H1 (cell line): ENCODE measurements around the gene SPHK1. TPM values are rescaled to one million over a fixed set of nuclear protein-coding genes. Genes with fewer than 3 reads are reported as not detected.

Experiments used
- CTCF ChIA-PET: fragments of 300-600 bp; sonication (Branson Sonifier 250); formaldehyde crosslinking; loops from one replicate; lab custom pipeline; 2021; ENCODE audit not compliant: partially characterized antibody; lab: Charles Lee
- POLR2A ChIA-PET: fragments of 300-600 bp; sonication (Branson Sonifier 250); formaldehyde crosslinking; loops from one replicate; lab custom pipeline; 2021; ENCODE audit warnings: inconsistent platforms; ENCODE audit not compliant: partially characterized antibody; lab: Charles Lee
- DNase-seq, 2 experiments: peaks; one replicate each; pipeline versions ENCODE4 v3.0.0 to v3.0.0-alpha.2; 2010 to 2022; ENCODE audit warnings: low spot score in 2 of 2, low read depth in 1 of 2, mixed read lengths in 1 of 2
- FAIRE-seq: peaks from 2 replicates; lab custom pipeline; 2011; peaks lifted over from hg19 to GRCh38; lab: Jason Lieb, UNC
- H2AFZ ChIP-seq: 2 replicates; pipeline ENCODE4 v1.8.1; 2012; ENCODE audit warnings: low read length, inconsistent platforms
- H2AK5ac ChIP-seq: 2 replicates; pipeline ENCODE4 v1.6.1; 2013; ENCODE audit warnings: low read depth, low read length
- H2BK120ac ChIP-seq: replicated peaks from 2 replicates; pipeline ENCODE3; 2013; ENCODE audit warnings: low read depth, low read length, inconsistent platforms
- H2BK12ac ChIP-seq: 2 replicates; pipeline ENCODE4 v1.6.1; 2013; ENCODE audit warnings: low read depth, low read length
- H2BK15ac ChIP-seq: 2 replicates; pipeline ENCODE4 v1.6.1; 2013; ENCODE audit warnings: low read length
- H2BK20ac ChIP-seq: 2 replicates; pipeline ENCODE4 v1.6.1; 2013; ENCODE audit warnings: low read length
- H2BK5ac ChIP-seq: 2 replicates; pipeline ENCODE4 v1.6.1; 2013; ENCODE audit warnings: low read depth, low read length
- H3K14ac ChIP-seq: 2 replicates; pipeline ENCODE4 v1.6.1; 2013; ENCODE audit warnings: inconsistent platforms; ENCODE audit not compliant: insufficient read length
- H3K18ac ChIP-seq: 2 replicates; pipeline ENCODE4 v1.6.1; 2013; ENCODE audit warnings: low read length; ENCODE audit errors: extremely low read depth
- H3K23ac ChIP-seq: 2 replicates; pipeline ENCODE4 v1.6.1; 2013; ENCODE audit warnings: inconsistent platforms; ENCODE audit not compliant: insufficient read length
- H3K23me2 ChIP-seq: 2 replicates; pipeline ENCODE4 v1.6.1; 2013; ENCODE audit warnings: low read depth, low read length
- H3K27ac ChIP-seq: 2 replicates; pipeline ENCODE4 v1.6.1; 2011; ENCODE audit warnings: low read depth, low read length, inconsistent platforms
- H3K27me3 ChIP-seq, 4 experiments: replicated peaks in 1 of 4; 1 replicate in 1 of 4; 2 replicates in 3 of 4; pipeline versions ENCODE4 v1.6.1 to v1.8.1; 2011 to 2013; ENCODE audit warnings: low read length in 3 of 4, mild to moderate bottlenecking in 3 of 4, inconsistent platforms in 2 of 4, mixed read lengths in 2 of 4, moderate library complexity in 1 of 4; ENCODE audit not compliant: control insufficient read depth in 3 of 4, insufficient read depth in 3 of 4; ENCODE audit errors: extremely low read depth in 1 of 4
- H3K36me3 ChIP-seq, 4 experiments: 2 replicates each; pipeline versions ENCODE4 v1.6.1 to v1.8.1; 2011 to 2013; ENCODE audit warnings: mild to moderate bottlenecking in 4 of 4, low read length in 3 of 4, moderate library complexity in 2 of 4, control low read depth in 1 of 4, inconsistent platforms in 1 of 4; ENCODE audit not compliant: insufficient read depth in 4 of 4, control insufficient read depth in 2 of 4
- H3K4ac ChIP-seq: replicated peaks from 2 replicates; pipeline ENCODE3; 2013; ENCODE audit warnings: low read length, low read depth, mixed read lengths, inconsistent platforms; ENCODE audit not compliant: insufficient read length
- H3K4me1 ChIP-seq, 4 experiments: replicated peaks in 1 of 4; 1 replicate in 1 of 4; 2 replicates in 3 of 4; pipeline versions ENCODE4 v1.6.1 to v1.8.1; 2011 to 2013; ENCODE audit warnings: low read length in 3 of 4, inconsistent platforms in 2 of 4, mixed read lengths in 1 of 4; ENCODE audit not compliant: insufficient read depth in 4 of 4, control insufficient read depth in 3 of 4
- H3K4me2 ChIP-seq, 2 experiments: 2 replicates each; pipeline versions ENCODE4 v1.6.1 to v1.8.1; 2011 to 2013; ENCODE audit warnings: low read depth in 2 of 2, low read length in 2 of 2, control low read depth in 1 of 2, inconsistent platforms in 1 of 2, mild to moderate bottlenecking in 1 of 2; ENCODE audit not compliant: insufficient read depth in 1 of 2
- H3K4me3 ChIP-seq, 4 experiments: fragments of 200-600, 300-600 bp in 1 of 4; sonication (generic), shearing (Covaris generic), sonication (Bioruptor Twin) in 1 of 4; 2 replicates each; pipeline versions ENCODE4 v1.5.1 to v1.8.1; 2011 to 2016; ENCODE audit warnings: low read length in 4 of 4, low read depth in 3 of 4, control low read depth in 2 of 4, inconsistent platforms in 2 of 4, mild to moderate bottlenecking in 2 of 4, mixed read lengths in 1 of 4, moderate library complexity in 1 of 4; ENCODE audit not compliant: insufficient read depth in 2 of 4; ENCODE audit errors: extremely low read depth in 1 of 4
- H3K56ac ChIP-seq: replicated peaks from 2 replicates; pipeline ENCODE3; 2013; ENCODE audit warnings: low read depth, mild to moderate bottlenecking, mixed read lengths, low read length, inconsistent platforms; ENCODE audit not compliant: insufficient read length
- H3K79me1 ChIP-seq: 2 replicates; pipeline ENCODE4 v1.6.1; 2013; ENCODE audit warnings: low read depth, low read length, control low read depth
- H3K79me2 ChIP-seq, 2 experiments: 2 replicates each; pipeline versions ENCODE4 v1.6.1 to v1.8.1; 2012 to 2013; ENCODE audit warnings: low read length in 2 of 2, mild to moderate bottlenecking in 2 of 2, inconsistent platforms in 1 of 2; ENCODE audit not compliant: insufficient read depth in 2 of 2, control insufficient read depth in 1 of 2
- H3K9ac ChIP-seq, 4 experiments: replicated peaks in 1 of 4; 1 replicate in 1 of 4; 2 replicates in 3 of 4; pipeline versions ENCODE4 v1.6.1 to v1.8.1; 2011 to 2013; ENCODE audit warnings: low read depth in 3 of 4, low read length in 3 of 4, control low read depth in 2 of 4, mild to moderate bottlenecking in 2 of 4, moderate library complexity in 2 of 4, inconsistent platforms in 1 of 4; ENCODE audit errors: extremely low read depth in 1 of 4
- H3K9me3 ChIP-seq, 2 experiments: 2 replicates each; pipeline versions ENCODE4 v1.6.1 to v1.8.1; 2012 to 2013; ENCODE audit warnings: mild to moderate bottlenecking in 2 of 2, moderate library complexity in 2 of 2, control low read depth in 1 of 2, inconsistent platforms in 1 of 2, low read depth in 1 of 2, low read length in 1 of 2, mixed read lengths in 1 of 2; ENCODE audit not compliant: insufficient read depth in 2 of 2
- H4K20me1 ChIP-seq, 2 experiments: replicated peaks in 1 of 2; 2 replicates each; pipeline versions ENCODE3 to v1.8.1; 2011 to 2013; ENCODE audit warnings: inconsistent platforms in 2 of 2, low read length in 2 of 2, mild to moderate bottlenecking in 1 of 2; ENCODE audit not compliant: insufficient read depth in 2 of 2, control insufficient read depth in 1 of 2
- H4K5ac ChIP-seq: 2 replicates; pipeline ENCODE4 v1.6.1; 2013; ENCODE audit warnings: low read length, low read depth, mixed read lengths, inconsistent platforms; ENCODE audit not compliant: insufficient read length
- H4K8ac ChIP-seq: 2 replicates; pipeline ENCODE4 v1.8.0; 2013; ENCODE audit warnings: mild to moderate bottlenecking, moderate library complexity, low read length, inconsistent platforms; ENCODE audit not compliant: insufficient read depth; ENCODE audit errors: extremely low read depth
- H4K91ac ChIP-seq: replicated peaks from 2 replicates; pipeline ENCODE3; 2013; ENCODE audit warnings: low read length, mixed read lengths, inconsistent platforms; ENCODE audit not compliant: insufficient read length
- EZH2 ChIP-seq: fragments of 200-600 bp; sonication (generic); IDR thresholded peaks from 2 replicates; pipeline ENCODE4 v1.7.1; 2012; ENCODE audit warnings: low read depth, mild to moderate bottlenecking, moderate library complexity, low read length, inconsistent platforms; ENCODE audit not compliant: severe bottlenecking
- KDM4A ChIP-seq: IDR thresholded peaks from one replicate; pipeline ENCODE4 v1.7.1; 2012; ENCODE audit warnings: low read depth, mild to moderate bottlenecking, moderate library complexity, low read length, inconsistent platforms; ENCODE audit not compliant: severe bottlenecking
- POU5F1 ChIP-seq: IDR thresholded peaks from 2 replicates; pipeline ENCODE4 v1.6.1; 2011; ENCODE audit warnings: low read depth, mild to moderate bottlenecking, low read length, moderate library complexity
- RBBP5 ChIP-seq: IDR thresholded peaks from 2 replicates; pipeline ENCODE4 v1.7.1; 2012; ENCODE audit warnings: low read depth, mild to moderate bottlenecking, inconsistent platforms, low read length, moderate library complexity, borderline replicate concordance
- SUZ12 ChIP-seq: fragments of 200-600 bp; sonication (generic); IDR thresholded peaks from 2 replicates; pipeline ENCODE4 v1.6.1; 2012; ENCODE audit warnings: mild to moderate bottlenecking, inconsistent platforms, low read length, moderate library complexity, mixed read lengths
- TAF1 ChIP-seq: IDR thresholded peaks from 2 replicates; pipeline ENCODE4 v1.6.1; 2011; ENCODE audit warnings: mild to moderate bottlenecking, low read depth, low read length
- YY1 ChIP-seq: IDR thresholded peaks from 2 replicates; pipeline ENCODE4 v1.6.1; 2011; ENCODE audit warnings: low read depth, mild to moderate bottlenecking, low read length
- WGBS, 2 experiments: shearing (Covaris generic) in 1 of 2; methylation state at CpG; one replicate each; pipeline versions ENCODE4 v1.1.6 to v1.1.7; 2013 to 2015; ENCODE audit warnings: low lambda C conversion rate in 2 of 2, mixed read lengths in 2 of 2, inconsistent platforms in 1 of 2, low coverage in 1 of 2, missing lambda C conversion rate in 1 of 2; ENCODE audit not compliant: insufficient replicate concordance in 2 of 2, insufficient coverage in 1 of 2, insufficient read length in 1 of 2; ENCODE audit errors: extremely low coverage in 1 of 2, missing lambda C conversion rate in 1 of 2; 5-methylcytosine and 5-hydroxymethylcytosine counted together
- polyA plus RNA-seq, 7 experiments: library from polyadenylated mRNA; depleted of rRNA in 3 of 7; stranded (reverse) in 5 of 7; unstranded in 2 of 7; fragments of >200 nt in 5 of 7; fragments of 200-250 nt in 2 of 7; gene quantifications; 1 replicate in 5 of 7; 2 replicates in 1 of 7; 4 replicates in 1 of 7; pipeline versions ENCODE4 v1.2.1 to v1.2.3, GENCODE V29; 2011 to 2013; ENCODE audit warnings: missing spikeins in 2 of 7, mixed read lengths in 2 of 7
- total RNA-seq: library from RNA; stranded (reverse); fragmentation: NEBNext Ultra II Directional; extraction: Animal tissue kit (Norgen Biotek cat#: 25700); gene quantifications from 2 replicates; pipeline ENCODE4 v1.2.1, GENCODE V29; 2021

Gene SPHK1
- total and polyA plus RNA-seq, 2 of the 8 experiments (the other 6 are each of a cell fraction or from before 2014, with no cell fraction given): 2.4 TPM

- H2BK20ac ChIP-seq: no peak overlapping the region
- H4K20me1 ChIP-seq: peaks cover 0 to 4% of the 10 kb centered on the region in 2 experiments
- POLR2A ChIA-PET: interaction anchor here (0.6 to 4.0 kb wide), 6 partner anchors 20 to 408 kb away, joined by 3 to 15 read pairs (median 6); partner anchors contain the start of gene PRPSAP1
- no peak overlapping the region for H3K23ac ChIP-seq
- 13% methylated on average over 39 of the region's 74 CpGs; no CpG with 5 or more reads in 1 of the 2 experiments for WGBS, 2 experiments
- H3K18ac ChIP-seq: peak overlapping the region; percentile 32
- H3K27ac ChIP-seq: no peak overlapping the region
- peaks cover 0 to 2% (median under 1%) of the 10 kb centered on the region in 4 experiments; a peak in 1 of 8 replicates for H3K36me3 ChIP-seq
- CTCF ChIA-PET: interaction anchor here (0.6 to 28.1 kb wide), 33 partner anchors 9 to 504 kb away, joined by 3 to 635 read pairs (median 6); partner anchors contain the start of genes FBF1, PRPSAP1, QRICH2 and UBE2O
- H2AK5ac ChIP-seq: no peak overlapping the region
- no peaks in the 10 kb centered on the region for H3K79me2 ChIP-seq
- H3K56ac ChIP-seq: no peak overlapping the region
- no peak overlapping the region; the same call in 1 of the 2 replicates for H2AFZ ChIP-seq
- peaks cover 23% of the 10 kb centered on the region for H3K23me2 ChIP-seq
- H3K9me3 ChIP-seq: no peaks in the 10 kb centered on the region
- peaks cover 18 to 47% (median 33%) of the 10 kb centered on the region in 4 experiments; a peak in 6 of 7 replicates for H3K27me3 ChIP-seq
- no peak overlapping the region; the same call in 1 of the 2 replicates for H4K8ac ChIP-seq
- peak overlapping the region; percentile 92 to 95 for H3K4me2 ChIP-seq
- no peak overlapping the region for H4K91ac ChIP-seq
- no peak overlapping the region for H2BK120ac ChIP-seq
- no peak for TF ChIP-seq YY1
- TF ChIP-seq POU5F1: no peak
- peak; percentile 64 for TF ChIP-seq KDM4A
- TF ChIP-seq RBBP5: 0 out of 2 replicates have a peak, but pooled peaks have one; percentile 18
- TF ChIP-seq SUZ12: peak; percentile 71
- TF ChIP-seq TAF1: 0 out of 2 replicates have a peak, but pooled peaks have one; percentile 2
- peak; percentile 91 for TF ChIP-seq EZH2
- no peak overlapping the region for H2BK5ac ChIP-seq
- H3K4me1 ChIP-seq: peaks cover 5 to 49% (median 28%) of the 10 kb centered on the region in 4 experiments
- H3K4ac ChIP-seq: peak overlapping the region; percentile 5
- H2BK12ac ChIP-seq: peak overlapping the region; percentile 39; the same call in 1 of the 2 replicates
- H3K4me3 ChIP-seq: peak overlapping the region; percentile 39 to 80 (median 60); a peak in 7 of 8 replicates
- no peaks in the 10 kb centered on the region; the same call in 1 of the 2 replicates for H3K79me1 ChIP-seq
- FAIRE-seq: no peak
- H2BK15ac ChIP-seq: no peak overlapping the region
- no peak overlapping the region for H4K5ac ChIP-seq
- H3K9ac ChIP-seq: no peak overlapping the region
- peak in 1 of 2 experiments; percentile 74 for DNase-seq
- H3K14ac ChIP-seq: no peak overlapping the region
Measured at GRCh38 chr17:76384987-76385891, 830 bp downstream of the SPHK1 start.
